Adipocyte (in vitro differentiated cells): Measurements from ENCODE around the gene MCM6.
"Not testable (repeated sequence)": the region's sequence is repeated elsewhere in the genome, so short reads cannot be mapped to it uniquely, and the experiment has no call there.

ENCODE experiments used
- DNase-seq: peaks from one replicate; pipeline ENCODE4 v3.0.0-alpha.2; 2015; ENCODE audit warnings: low read depth
- H3K27me3 ChIP-seq: replicated peaks from 2 replicates; pipeline ENCODE4 v1.7.0; 2013; ENCODE audit warnings: mild to moderate bottlenecking, low read length, moderate library complexity; ENCODE audit not compliant: control insufficient read depth, insufficient read depth
- H3K36me3 ChIP-seq: 2 replicates; pipeline ENCODE4 v1.7.0; 2013; ENCODE audit warnings: low read length, mild to moderate bottlenecking, moderate library complexity; ENCODE audit not compliant: control insufficient read depth, insufficient read depth, severe bottlenecking
- H3K4me1 ChIP-seq: 2 replicates; pipeline ENCODE4 v1.7.0; 2013; ENCODE audit warnings: mild to moderate bottlenecking, low read length, moderate library complexity; ENCODE audit not compliant: control insufficient read depth, insufficient read depth
- H3K4me3 ChIP-seq: 2 replicates; pipeline ENCODE4 v1.7.0; 2013; ENCODE audit warnings: mild to moderate bottlenecking, low read length, moderate library complexity
- H3K9ac ChIP-seq: 2 replicates; pipeline ENCODE4 v1.7.0; 2013; ENCODE audit warnings: mild to moderate bottlenecking, low read length, moderate library complexity
- H3K9me3 ChIP-seq: 2 replicates; pipeline ENCODE4 v1.7.0; 2013; ENCODE audit warnings: mild to moderate bottlenecking, low read length, moderate library complexity; ENCODE audit not compliant: control insufficient read depth

The MCM6 gene

GRCh38 chr2:135894930-135895329 lies 18.7 kb upstream of the MCM6 start:
- Histone ChIP-seq H3K27me3 (no peaks in the 10 kb centered on the region), H3K9me3 (no peaks in the 10 kb centered on the region), H3K4me3 (no peak overlapping the region), H3K4me1 (no peaks in the 10 kb centered on the region), H3K9ac (no peak overlapping the region), H3K36me3 (no peaks in the 10 kb centered on the region)
- DNase-seq = no peak

DNA sequence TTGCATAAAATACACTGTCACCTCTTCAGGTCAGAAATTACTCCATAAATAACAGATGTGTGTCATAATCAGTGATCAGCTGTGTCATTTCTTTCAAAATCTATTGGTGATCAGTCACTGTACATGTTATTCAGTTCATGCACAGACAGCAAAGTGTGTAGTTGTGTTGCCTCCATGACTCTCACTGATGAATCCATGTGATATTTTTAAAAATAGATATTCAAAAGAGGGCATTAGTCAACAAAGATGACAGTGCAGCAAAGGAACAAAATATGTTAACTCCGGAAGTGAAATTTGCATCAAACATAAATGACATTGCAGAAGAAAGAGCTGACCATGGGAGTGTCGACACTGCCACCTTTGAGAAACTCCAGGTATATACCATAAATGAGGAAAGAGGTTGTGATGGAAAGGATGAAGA lies 17.1 kb upstream of the MCM6 start:
- Histone ChIP-seq H3K4me1 (no peaks in the 10 kb centered on the region), H3K27me3 (no peaks in the 10 kb centered on the region), H3K9ac (no peak overlapping the region), H3K36me3 (no peaks in the 10 kb centered on the region), H3K9me3 (no peaks in the 10 kb centered on the region), H3K4me3 (no peak overlapping the region)
- no peak for DNase-seq

- DNase-seq = no peak
- H3K27me3 ChIP-seq = peaks cover 4% of the 10 kb centered on the region
- no peak overlapping the region for H3K4me3 ChIP-seq
- no peaks in the 10 kb centered on the region for H3K9me3 ChIP-seq
- H3K36me3 ChIP-seq = no peaks in the 10 kb centered on the region
- no peaks in the 10 kb centered on the region for H3K4me1 ChIP-seq
- H3K9ac ChIP-seq = no peak overlapping the region
These were observed 14.6 kb upstream of the MCM6 start for GRCh38 chr2:135890835-135891234.

DNA sequence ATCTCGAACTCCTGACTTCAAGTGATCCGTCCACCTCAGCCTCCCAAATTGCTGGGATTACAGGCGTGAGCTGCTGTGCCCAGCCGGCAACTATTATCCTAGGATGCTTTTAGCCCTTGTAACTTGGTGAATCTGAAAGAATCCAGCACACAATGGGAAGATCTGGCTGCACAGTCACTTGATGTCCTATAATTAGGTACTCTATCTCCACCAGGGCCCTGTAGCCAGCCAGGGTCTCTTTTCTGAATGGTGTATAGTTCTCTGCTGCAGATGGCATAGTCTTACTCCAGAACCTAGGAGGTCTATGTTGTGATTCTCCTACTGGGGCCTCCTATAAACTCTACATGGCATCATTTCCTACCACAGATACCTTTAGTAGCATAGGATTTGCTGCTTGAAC lies 13.9 kb upstream of the MCM6 start:
- Histone ChIP-seq H3K4me1 (no peaks in the 10 kb centered on the region), H3K4me3 (no peak overlapping the region), H3K36me3 (no peaks in the 10 kb centered on the region), H3K9me3 (no peaks in the 10 kb centered on the region), H3K27me3 (peaks cover 7% of the 10 kb centered on the region), H3K9ac (no peak overlapping the region)
- no peak for DNase-seq

GRCh38 chr2:135888587-135888986 lies 12.3 kb upstream of the MCM6 start:
- H3K36me3 ChIP-seq, H3K4me3 ChIP-seq, H3K27me3 ChIP-seq, H3K9ac ChIP-seq, H3K4me1 ChIP-seq, H3K9me3 ChIP-seq, DNase-seq: not testable (repeated sequence)

DNA sequence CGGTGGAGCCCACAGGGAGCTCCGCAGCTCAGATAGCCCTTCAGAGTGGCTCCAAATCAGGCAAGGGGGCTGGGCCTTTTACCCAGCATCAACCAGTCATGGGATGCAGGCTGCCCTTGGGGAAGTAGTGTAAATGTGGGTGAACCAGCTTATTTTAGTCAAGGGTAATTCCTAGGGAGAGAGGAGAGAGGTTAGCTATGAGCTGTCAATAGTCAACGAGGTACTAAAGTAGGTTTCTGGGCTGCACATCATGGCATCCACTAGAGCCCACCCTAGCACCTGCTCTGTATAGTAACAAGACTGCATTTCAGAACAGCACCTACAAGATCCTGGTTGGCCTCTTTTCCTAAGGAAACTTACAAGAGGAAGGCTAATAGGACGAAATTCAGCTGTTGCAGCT lies 9.5 kb upstream of the MCM6 start:
- Histone ChIP-seq H3K4me1 (no peaks in the 10 kb centered on the region), H3K36me3 (no peaks in the 10 kb centered on the region), H3K27me3 (peaks cover 7% of the 10 kb centered on the region), H3K9me3 (no peaks in the 10 kb centered on the region), H3K9ac (no peak overlapping the region), H3K4me3 (no peak overlapping the region)
- no peak for DNase-seq

DNA sequence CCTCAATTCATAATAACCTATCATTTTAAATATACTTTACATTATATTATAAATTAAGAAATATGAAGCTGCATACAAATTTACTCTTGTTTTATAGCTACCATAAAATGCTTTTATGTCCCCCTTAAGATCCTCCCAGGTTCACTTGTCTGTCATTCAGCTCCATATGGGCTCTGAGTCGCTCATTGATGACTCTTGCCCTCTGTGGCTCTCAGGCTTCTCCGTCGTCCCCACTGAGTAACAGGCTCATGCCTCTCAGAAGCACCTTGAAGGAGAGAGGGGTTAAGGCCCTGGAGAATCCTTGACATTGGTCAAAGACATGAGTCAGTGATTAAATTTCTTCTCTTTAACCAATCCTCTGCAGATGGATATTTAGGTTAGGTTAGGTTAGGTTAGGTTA lies 6.2 kb upstream of the MCM6 start:
- Histone ChIP-seq H3K4me1 (no peaks in the 10 kb centered on the region), H3K9me3 (no peaks in the 10 kb centered on the region), H3K27me3 (peaks cover 7% of the 10 kb centered on the region), H3K36me3 (no peaks in the 10 kb centered on the region), H3K9ac (no peak overlapping the region), H3K4me3 (no peak overlapping the region)
- no peak for DNase-seq

DNA sequence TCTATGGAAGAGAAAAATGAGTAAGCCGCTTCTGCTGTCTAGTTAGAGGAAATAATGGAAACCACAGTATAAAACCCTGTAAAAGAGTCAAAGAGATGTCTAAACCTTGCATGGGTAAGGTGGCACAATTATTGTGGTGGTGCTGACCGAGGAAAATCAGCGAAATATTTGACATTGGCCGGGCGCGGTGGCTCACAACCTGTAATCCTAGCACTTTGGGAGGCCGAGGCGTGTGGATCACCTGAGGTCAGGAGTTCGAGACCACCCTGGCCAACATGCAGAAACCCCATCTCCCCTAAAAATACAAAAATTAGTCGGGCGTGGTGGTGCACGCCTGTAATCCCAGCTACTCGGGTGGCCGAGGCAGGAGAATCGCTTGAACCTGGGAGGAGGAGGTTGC lies 527 bp upstream of the MCM6 start:
- peak overlapping the region; percentile 92 for H3K4me3 ChIP-seq
- not testable (repeated sequence) for H3K9me3 ChIP-seq, DNase-seq, H3K27me3 ChIP-seq, H3K36me3 ChIP-seq
- peaks cover 18% of the 10 kb centered on the region for H3K4me1 ChIP-seq
- peak overlapping the region; percentile 84 for H3K9ac ChIP-seq

DNA sequence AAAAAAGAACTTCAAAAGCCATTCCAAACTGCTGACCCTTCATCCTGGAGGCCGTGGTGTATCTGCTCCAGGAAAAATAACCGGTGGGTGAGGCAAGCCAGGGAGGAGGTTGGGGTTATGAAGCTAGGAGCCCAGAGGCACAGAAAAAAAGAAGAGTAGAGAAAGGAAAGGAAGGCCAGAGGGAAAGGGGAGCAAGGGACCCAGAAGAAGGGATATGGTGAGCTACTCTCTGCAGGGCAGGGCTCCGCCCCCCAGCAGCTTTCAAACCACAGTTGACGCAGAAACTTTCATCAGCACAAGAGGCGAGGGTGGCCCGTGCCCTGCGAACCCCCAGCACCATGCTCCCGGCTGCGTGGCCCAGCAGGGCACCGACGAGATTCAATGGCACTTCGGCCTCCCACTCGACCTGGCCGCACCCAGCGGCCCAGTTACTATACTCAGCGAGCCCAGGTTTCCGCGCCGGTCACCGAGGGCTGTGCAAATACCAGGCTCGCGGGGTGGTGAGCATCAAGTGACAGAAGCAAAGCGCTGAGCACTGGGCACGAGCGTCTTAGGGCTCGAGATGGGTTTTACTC lies 665 bp downstream of the MCM6 start:
- peak; percentile 74 for DNase-seq
- peaks cover 18% of the 10 kb centered on the region for H3K4me1 ChIP-seq
- peaks cover 3% of the 10 kb centered on the region for H3K36me3 ChIP-seq
- H3K9ac ChIP-seq = peak overlapping the region; percentile 84
- H3K4me3 ChIP-seq = peak overlapping the region; percentile 92
- H3K27me3 ChIP-seq = no peaks in the 10 kb centered on the region
- H3K9me3 ChIP-seq = no peaks in the 10 kb centered on the region

- H3K9me3 ChIP-seq = no peaks in the 10 kb centered on the region
- H3K4me3 ChIP-seq = peak overlapping the region; percentile 92
- no peaks in the 10 kb centered on the region for H3K27me3 ChIP-seq
- H3K9ac ChIP-seq = peak overlapping the region; percentile 84
- DNase-seq = peak; percentile 6
- H3K36me3 ChIP-seq = peaks cover 9% of the 10 kb centered on the region
- peaks cover 18% of the 10 kb centered on the region for H3K4me1 ChIP-seq
These were observed 1.4 kb downstream of the MCM6 start for GRCh38 chr2:135874777-135875365.

GRCh38 chr2:135870571-135870970 lies 5.7 kb downstream of the MCM6 start:
- Histone ChIP-seq H3K9me3 (no peaks in the 10 kb centered on the region), H3K4me1 (peaks cover 13% of the 10 kb centered on the region), H3K27me3 (no peaks in the 10 kb centered on the region), H3K9ac (no peak overlapping the region), H3K4me3 (no peak overlapping the region), H3K36me3 (peaks cover 37% of the 10 kb centered on the region)
- no peak for DNase-seq

DNA sequence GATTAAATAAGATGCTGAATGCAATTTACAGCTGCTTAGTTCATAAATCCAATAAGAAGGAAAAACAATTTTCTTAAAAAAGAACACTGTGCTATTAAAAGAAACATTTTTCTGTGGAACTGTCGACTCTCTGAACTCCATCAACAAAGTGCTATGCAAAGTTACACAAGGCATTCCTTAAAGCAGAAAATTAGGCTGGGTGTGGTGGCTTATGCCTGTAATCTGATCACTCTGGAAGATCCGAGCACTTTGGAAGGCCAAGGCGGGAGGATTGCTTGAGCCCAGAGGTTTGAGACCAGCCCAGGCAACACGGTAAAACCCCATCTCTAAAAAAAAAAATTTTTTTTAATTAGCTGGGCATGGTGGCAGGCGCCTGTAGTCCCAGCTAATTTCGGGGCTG lies 13.0 kb downstream of the MCM6 start:
- H3K9me3 ChIP-seq = no peaks in the 10 kb centered on the region
- peaks cover 54% of the 10 kb centered on the region for H3K36me3 ChIP-seq

More for the DNA sequence above, 13.0 kb downstream of the MCM6 start:
- H3K27me3 ChIP-seq = no peaks in the 10 kb centered on the region
- H3K4me1 ChIP-seq = peaks cover 4% of the 10 kb centered on the region
- no peak overlapping the region for H3K4me3 ChIP-seq
- DNase-seq = peak; percentile 72
- no peak overlapping the region for H3K9ac ChIP-seq
